ENCODE measurements around the gene MIAT.
"Not testable (repeated sequence)": the region's sequence is repeated elsewhere in the genome, so short reads cannot be mapped to it uniquely, and the experiment has no call there.

Gene MIAT

DNA sequence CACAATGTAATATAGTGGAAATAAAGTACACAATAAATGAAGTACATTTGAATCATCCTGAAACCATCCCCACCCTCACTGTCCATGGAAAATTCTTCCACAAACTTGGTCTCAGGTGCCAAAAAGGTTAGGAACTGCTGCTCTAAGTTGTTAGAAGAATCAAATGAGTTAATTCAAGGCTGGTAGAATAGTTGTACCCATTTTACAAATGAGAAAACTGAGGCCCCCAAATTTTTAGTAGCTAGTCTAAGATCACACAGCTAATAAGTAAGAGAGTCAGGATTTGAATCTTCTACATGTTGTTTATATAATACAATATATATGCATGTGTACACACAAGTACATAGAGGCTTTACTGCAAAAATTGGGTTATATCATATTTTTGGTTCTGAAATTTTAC lies 43.1 kb downstream of the MIAT start:
- DNase-seq (ENCODE audit: low spot score), result no peak

- DNase-seq (ENCODE audit: low spot score), result no peak
Measured at GRCh38 chr22:26700886-26701285, 43.5 kb downstream of the MIAT start.

DNA sequence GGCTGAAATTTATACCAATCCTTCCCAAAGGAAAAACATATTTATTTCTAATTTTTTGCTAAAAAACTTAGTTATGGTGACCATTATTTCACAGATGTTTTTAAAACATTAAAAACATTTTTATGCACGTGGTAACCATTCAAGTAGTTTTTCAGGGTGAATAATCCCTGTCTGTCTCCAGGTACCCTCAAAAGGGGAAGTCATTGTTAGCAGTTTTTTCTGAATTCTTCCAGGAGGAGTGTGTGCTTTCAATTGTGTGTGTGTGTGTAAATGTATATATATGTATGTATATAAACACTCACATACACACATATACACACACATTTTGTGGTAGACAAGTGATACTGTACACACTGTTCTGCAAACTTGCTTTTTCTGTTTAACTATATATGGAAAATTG lies 43.9 kb downstream of the MIAT start:
- no peak for DNase-seq (ENCODE audit: low spot score)

DNA sequence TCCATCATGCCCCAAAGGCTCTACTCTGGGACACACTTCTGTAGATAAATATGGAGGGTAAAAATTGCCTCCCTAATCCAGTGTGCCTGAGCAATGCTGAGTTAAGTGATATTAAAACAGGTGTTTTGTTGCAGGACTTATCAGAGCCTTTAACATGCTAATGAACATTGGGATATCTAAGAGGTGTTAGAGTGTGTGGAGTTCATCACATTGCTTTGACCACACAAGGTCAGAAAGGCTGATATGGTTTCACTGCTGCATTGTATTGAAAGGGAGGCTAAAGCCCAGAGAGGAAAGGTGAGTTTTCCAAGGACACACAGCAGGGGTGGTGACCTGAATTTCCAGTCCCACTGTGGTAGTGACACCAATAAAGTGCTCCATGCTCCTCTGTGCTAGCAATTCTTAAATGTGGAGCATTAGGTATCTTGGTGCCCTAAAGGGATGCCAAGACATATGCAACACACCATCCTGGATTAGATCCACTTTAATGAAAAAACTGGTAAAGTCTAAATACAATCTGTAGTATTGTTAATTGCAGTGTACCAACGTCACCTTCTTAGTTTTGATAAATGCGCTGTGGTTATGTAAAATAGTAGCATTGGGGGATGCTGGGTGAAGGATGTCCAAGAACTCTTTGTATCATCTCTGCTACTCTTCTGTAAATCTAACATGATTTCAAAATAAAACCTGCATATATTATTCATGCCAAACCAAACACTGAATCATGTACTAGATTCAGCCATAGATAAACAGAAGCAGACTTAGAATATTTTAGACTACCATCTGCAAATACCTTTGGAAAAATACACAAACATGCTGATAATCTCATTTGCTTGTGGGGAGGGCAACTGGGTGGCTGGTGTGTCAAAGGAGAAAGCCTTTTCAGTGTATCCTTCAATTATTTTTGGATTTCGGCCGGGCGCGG lies 45.8 kb downstream of the MIAT start:
- DNase-seq (ENCODE audit: low spot score), result no peak

DNA sequence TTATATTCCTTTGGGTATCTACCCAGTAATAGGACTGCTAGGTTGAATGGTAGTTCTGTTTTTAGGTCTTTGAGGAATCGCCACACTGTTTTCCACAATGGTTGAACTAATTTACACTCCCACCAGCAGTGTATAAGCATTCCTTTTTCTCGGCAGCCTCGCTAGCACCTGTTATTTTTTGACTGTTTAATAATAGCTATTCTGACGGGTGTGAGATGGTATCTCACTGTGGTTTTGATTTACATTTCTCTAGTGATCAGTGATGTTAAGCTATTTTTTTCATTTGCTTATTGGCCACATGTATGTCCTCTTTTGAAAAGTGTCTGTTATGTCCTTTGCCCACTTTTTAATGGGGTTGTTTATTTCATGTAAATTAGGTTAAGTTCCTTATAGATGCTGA lies 48.0 kb downstream of the MIAT start:
- not testable (repeated sequence) for DNase-seq (ENCODE audit: low spot score)

GRCh38 chr22:26707090-26707489 lies 49.7 kb downstream of the MIAT start:
- no peak for DNase-seq (ENCODE audit: low spot score)

GRCh38 chr22:26707581-26707980 lies 50.2 kb downstream of the MIAT start:
- DNase-seq (ENCODE audit: low spot score), result no peak

- DNase-seq (ENCODE audit: low spot score), result no peak
Measured at GRCh38 chr22:26708256-26709009, 51.0 kb downstream of the MIAT start.

DNA sequence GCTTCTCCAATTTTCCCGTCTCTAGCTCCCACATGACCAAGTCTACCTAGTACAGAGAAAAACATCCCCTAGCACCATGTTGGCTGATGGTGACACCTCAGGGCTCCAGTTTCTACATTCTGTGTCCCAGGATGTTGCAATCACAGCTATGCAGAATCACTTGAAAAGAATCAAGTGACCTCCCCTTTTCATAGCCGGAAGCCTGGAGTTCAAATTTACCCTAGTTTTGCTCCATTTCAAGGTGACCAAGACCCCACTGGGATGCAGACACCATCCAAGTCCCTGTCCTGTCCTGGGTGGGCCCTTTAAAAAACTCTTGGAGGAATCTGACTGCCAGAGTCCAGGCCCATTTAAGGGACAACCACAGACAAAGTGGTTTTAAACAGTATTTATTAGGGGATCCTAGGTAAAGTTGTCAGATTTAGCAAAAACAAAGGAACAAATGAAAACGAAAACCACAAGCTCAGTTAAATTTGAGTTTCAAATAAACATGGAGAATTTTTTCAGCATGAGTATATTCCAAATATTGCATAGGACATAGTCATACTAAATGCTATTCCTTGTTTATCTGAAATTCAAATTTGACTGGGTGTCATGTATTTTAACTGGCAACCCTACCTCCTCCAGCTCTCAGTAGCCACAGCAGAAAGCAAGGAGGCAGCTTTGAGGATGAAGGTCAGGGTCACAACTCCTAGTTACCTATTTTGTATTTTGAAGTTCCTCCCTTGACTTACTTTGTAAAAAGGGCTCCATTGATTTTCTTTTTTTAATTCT lies 52.4 kb downstream of the MIAT start:
- no peak for DNase-seq (ENCODE audit: low spot score)

- no peak for DNase-seq (ENCODE audit: low spot score)
Measured at GRCh38 chr22:26711205-26711963, 54.0 kb downstream of the MIAT start.

DNA sequence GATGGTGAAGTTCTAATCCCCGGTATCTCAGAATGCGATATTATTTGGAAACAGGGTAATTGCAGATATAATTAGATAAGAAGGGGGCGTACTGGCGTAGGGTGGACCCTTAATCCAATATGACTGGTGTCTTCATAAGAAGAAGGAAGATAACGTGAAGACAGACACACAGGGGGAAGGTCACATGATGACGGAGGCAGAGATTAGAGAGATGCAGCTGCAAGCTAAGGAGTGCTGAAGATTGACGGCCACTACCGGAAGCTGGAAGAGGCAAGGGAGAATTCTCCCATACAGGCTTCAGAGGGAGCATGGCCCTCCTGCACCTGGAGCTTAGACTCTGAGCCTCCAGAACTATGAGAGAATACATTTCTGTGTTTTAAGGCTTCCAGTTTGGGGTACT lies 54.8 kb downstream of the MIAT start:
- DNase-seq (ENCODE audit: low spot score), result no peak

DNA sequence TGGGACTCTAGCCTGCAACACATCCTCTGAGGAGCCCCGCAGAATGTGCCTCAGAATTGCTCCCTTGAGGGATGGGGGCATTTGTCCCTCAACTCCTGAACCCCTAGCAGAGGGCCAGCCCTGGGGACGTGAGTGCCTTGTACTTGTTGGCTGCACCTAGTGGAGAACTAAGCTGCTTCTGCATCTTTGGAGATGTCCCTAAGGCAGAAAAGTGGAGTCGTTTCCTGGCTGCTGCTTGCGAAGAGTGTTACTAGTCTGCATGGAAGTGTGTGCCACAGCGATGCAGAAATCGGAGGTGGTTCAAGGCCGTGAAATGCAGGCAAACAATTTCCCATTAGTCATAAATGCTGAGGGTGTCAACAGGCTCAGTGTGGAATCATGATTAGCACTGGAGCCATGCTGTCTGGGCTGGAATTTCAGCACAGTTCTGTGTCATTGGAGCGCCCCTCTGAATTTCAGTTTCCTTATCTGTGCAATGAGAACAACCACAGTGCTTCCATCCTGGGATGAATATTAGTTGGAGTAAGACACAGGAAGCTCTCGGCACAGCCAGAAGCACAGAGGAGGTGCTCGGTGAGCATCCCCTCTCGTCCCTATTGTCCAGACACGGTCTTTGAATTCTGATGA lies 56.5 kb downstream of the MIAT start:
- no peak for DNase-seq (ENCODE audit: low spot score)

- DNase-seq (ENCODE audit: low spot score), result no peak
Measured at GRCh38 chr22:26714971-26715370, 57.6 kb downstream of the MIAT start.

GRCh38 chr22:26715392-26715936 lies 58.1 kb downstream of the MIAT start:
- no peak for DNase-seq (ENCODE audit: low spot score)

GRCh38 chr22:26718488-26718887 lies 61.1 kb downstream of the MIAT start:
- no peak for DNase-seq (ENCODE audit: low spot score)

GRCh38 chr22:26718905-26719304 lies 61.5 kb downstream of the MIAT start:
- DNase-seq (ENCODE audit: low spot score), result no peak

GRCh38 chr22:26722159-26722558 lies 64.8 kb downstream of the MIAT start:
- no peak for DNase-seq (ENCODE audit: low spot score)

DNA sequence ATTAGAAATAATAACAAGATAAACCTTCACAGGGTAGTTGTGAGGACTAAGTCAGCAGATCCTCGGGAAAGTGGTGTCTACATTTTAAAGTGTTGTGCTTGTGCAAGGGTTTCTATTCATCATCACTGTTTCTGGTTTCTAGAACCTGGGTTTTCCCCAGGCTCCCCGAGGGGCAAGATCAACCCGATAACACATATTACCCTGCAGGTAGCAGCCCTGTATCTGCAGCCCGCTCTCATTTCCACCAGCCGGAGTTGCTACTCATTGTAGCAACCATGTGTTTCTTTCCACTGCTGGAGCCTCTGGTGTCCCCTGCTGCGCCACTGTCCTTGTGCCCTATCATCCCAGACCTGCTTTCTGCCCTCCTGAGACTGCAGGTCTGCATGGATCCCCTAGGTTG lies 67.0 kb downstream of the MIAT start:
- DNase-seq (ENCODE audit: low spot score), result peak; percentile 5

DNA sequence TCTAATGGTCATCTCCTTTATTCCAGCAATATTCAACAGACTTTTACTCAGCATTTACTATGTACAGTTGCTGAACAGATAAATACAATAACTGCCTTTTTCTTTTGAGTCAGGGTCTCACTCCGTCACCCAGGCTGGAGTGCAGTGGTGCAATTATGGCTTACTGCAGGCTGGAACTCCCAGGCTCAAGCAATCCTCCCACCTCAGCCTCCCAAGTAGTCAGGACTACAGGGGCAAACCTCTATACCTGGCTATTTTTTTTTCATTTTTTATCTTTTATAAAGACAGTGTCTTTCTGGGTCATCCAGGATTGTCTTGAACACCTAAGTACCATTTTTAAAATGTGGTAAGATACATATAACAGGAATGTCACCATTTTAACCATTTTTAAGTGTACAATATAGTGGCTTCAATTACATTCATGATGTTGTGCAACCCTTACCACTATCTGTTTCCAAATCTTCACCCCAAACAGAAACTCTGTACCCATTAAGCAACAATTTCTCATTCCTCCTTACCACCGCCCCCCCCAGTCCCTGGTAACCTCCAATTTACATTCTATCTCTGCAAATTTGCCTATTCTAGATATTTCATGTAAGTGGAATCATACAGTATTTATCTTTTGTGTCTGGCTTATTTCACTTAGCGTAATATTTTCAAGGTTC lies 67.8 kb downstream of the MIAT start:
- DNase-seq (ENCODE audit: low spot score), result no peak

Data from left forelimb (tissue), 1 donor.